GM13977 (cell line): ENCODE results near the gene ERN1.
"Not testable (repeated sequence)": the region's sequence is repeated elsewhere in the genome, so short reads cannot be mapped to it uniquely, and the experiment has no call there.

Experiments
- DNase-seq: peaks from one replicate; pipeline ENCODE4 v3.0.0; 2012; ENCODE audit warnings: low spot score
- CTCF ChIP-seq: IDR thresholded peaks from 2 replicates; pipeline ENCODE4 v1.5.1; 2012; ENCODE audit warnings: mild to moderate bottlenecking, control low read depth; ENCODE audit not compliant: insufficient read depth; ENCODE audit errors: extremely low read depth, missing control alignments
- in situ Hi-C: fragments of 300-500 bp; cut with MboI; formaldehyde crosslinking; loops from one replicate; pipeline ENCODE4 v1.12.0; 2022; ENCODE audit warnings: low sequenced_read_pairs, low pct_unique_long_range_greater_than_20kb, mixed read lengths, inconsistent platforms; ENCODE audit not compliant: unreplicated experiment

Gene ERN1

GRCh38 chr17:64020056-64020766 is 109.7 kb downstream of the ERN1 start, which contains the start of gene ICAM2:
Gene ICAM2, minus strand, starts transcription at chr17:64020633. Its CDS starts 13,942 bp downstream, at chr17:64006691.
- no peak for TF ChIP-seq CTCF
- in situ Hi-C loops, result loop anchor here (5.0 to 10.0 kb wide), 2 partner anchors 117 to 265 kb away; no protein-coding TSS in a partner anchor
- peak; percentile 64 for DNase-seq

- in situ Hi-C loops, result loop anchor here (10.0 kb wide), 1 partner anchor 105 kb away; the partner anchor contains the start of genes CSHL1 and GH1
- DNase-seq, result not testable (repeated sequence)
These were observed 110.4 kb downstream of the ERN1 start for GRCh38 chr17:64019551-64019961.

- TF ChIP-seq CTCF, result no peak
- DNase-seq, result no peak
- in situ Hi-C loops, result loop anchor here (10.0 kb wide), 1 partner anchor 103 kb away; the partner anchor contains the start of genes CSHL1 and GH1
These were observed 112.5 kb downstream of the ERN1 start for GRCh38 chr17:64017381-64017980.

- no peak for DNase-seq
- in situ Hi-C loops, result loop anchor here (10.0 kb wide), 1 partner anchor 102 kb away; the partner anchor contains the start of genes CSHL1 and GH1
- TF ChIP-seq CTCF, result no peak
These were observed 113.0 kb downstream of the ERN1 start for GRCh38 chr17:64016974-64017373.

GRCh38 chr17:64016231-64016784 is 113.6 kb downstream of the ERN1 start:
- in situ Hi-C loops, result loop anchor here (10.0 kb wide), 1 partner anchor 102 kb away; the partner anchor contains the start of genes CSHL1 and GH1
- TF ChIP-seq CTCF, result peak; percentile 44
- no peak for DNase-seq

- in situ Hi-C loops, result loop anchor here (10.0 kb wide), 1 partner anchor 101 kb away; the partner anchor contains the start of genes CSHL1 and GH1
- DNase-seq, result no peak
- TF ChIP-seq CTCF, result no peak
These were observed 114.5 kb downstream of the ERN1 start for GRCh38 chr17:64015447-64015846.
